Stimulated activated CD4-positive, alpha-beta T cell treated with anti-CD3 and anti-CD28 coated beads, Interleukin-2, amount 100 ng/mL, for 4 hours (primary cell): ENCODE measurements around the gene OR5L1.

ENCODE experiments used
- DNase-seq: peaks from one replicate; pipeline ENCODE4 v3.0.0-alpha.2; 2020; ENCODE audit warnings: low read depth

Gene OR5L1

DNA sequence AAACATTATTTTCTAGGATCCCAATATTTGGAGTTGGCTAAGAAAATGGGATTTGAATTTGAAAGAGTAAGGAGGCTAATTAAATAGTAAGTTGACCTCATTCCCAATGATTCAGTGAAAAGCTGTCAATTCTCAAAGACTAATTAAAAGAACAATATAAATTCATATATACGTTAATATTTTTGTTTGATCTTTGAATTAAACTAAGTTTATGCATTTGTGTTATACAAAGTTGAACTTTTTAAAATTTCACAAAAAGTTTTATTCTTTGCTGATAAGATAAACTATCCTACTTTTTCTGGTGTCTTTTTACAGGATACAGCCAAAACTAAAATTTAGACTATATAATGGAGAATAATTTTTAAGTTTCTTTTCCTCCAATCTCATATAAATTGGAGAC is at the start of gene OR5L1:
Gene OR5L1, plus strand, starts transcription at position 301 of the 400 bp plus-strand sequence. CDS start 100 bp downstream, outside the sequence.
- DNase-seq: no peak

DNA sequence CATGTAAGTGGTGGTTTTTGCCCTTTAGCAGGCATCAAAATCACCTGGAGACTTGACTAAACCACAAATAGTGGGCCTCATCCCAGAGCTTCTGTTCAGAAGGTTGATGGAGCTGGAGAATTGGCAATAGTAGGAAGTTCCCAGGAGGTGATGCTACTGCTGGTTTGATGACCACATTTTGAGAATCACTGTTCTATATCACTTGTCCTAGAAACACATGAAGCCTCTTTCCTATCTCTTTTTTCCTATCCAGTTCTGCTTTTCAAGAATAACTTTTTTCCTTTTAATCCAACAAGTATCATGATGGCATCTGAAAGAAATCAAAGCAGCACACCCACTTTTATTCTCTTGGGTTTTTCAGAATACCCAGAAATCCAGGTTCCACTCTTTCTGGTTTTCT is 38.0 kb upstream of the OR5L1 start, which contains the start of gene OR5D13:
Gene OR5D13, plus strand, starts transcription at position 301 of the 400 bp plus-strand sequence. Its CDS starts 0 bp downstream, at position 301.
- DNase-seq: no peak

DNA sequence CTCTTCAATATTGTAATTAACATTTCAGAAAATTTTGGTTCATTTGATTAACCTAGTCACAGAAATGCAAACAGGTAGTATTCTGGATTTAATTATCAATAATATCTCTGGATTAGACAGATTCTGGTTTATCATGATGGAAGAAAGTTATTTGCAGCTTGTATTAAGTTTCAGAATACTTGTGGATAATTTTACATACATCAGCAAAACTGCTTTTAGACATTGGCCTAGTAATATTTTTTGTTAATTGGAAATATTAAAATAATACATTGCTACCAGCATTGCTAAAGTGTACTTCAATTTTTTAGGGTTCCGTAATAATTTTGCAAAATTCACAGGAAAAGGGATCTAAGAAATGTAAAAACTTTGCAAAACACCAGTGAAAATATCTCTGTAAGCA is 19.6 kb upstream of the OR5L1 start:
- no peak for DNase-seq

DNA sequence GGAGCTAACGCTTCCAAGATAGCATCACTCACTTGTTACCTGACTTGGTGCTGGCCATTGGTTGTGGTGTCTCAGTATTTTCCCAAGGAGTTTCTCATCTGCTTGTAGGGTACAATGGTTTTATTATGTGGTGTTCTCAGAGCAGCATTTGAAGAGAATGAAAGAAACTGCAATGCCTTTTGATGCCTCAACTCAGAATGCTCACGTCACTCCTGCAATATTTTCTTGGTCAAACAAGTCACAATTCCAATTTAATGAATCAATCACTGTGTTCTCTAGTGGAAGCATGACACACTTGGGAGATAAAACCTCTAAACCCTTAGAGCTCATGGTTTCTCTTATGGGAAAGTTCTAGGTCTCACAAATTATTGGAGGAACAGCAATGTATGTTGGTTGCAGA is 17.8 kb upstream of the OR5L1 start:
- no peak for DNase-seq

DNA sequence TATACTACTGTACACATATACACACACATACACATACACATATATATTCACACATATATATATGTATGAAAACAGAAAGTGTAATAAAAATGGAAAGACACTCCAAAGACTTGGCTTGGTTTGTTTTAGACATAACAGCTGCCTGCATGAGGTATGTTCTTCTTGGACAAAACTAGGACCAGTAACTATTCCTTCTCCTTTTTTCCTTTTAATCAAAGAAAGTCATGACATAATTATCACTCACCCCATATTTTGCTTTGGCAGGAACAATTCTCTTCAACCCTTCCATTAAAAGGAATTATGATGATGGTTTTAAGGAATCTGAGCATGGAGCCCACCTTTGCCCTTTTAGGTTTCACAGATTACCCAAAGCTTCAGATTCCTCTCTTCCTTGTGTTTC is 15.9 kb upstream of the OR5L1 start, which contains the start of gene OR5D14:
Gene OR5D14, plus strand, starts transcription at position 301 of the 400 bp plus-strand sequence. Its CDS starts 0 bp downstream, at position 301.
- no peak for DNase-seq

DNA sequence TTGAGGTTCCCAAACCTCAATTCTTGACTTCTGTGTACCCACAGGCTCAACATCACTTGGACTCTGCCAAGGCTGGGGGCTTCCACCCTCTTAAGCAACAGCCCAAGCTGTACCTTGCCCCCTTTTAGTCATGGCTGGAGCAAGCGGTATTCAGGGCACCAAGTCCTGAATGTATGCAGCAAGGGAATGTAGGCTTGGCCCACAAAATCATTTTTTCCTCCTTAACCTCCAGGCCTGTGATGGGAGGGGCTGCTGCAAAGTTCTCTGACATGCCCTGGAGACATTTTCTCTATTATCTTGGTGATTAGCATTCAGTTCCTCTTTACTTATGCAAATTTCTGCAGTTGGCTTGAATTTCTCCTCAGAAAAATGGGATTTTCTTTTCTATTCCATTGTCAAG is 4.9 kb upstream of the OR5L1 start:
- no peak for DNase-seq

DNA sequence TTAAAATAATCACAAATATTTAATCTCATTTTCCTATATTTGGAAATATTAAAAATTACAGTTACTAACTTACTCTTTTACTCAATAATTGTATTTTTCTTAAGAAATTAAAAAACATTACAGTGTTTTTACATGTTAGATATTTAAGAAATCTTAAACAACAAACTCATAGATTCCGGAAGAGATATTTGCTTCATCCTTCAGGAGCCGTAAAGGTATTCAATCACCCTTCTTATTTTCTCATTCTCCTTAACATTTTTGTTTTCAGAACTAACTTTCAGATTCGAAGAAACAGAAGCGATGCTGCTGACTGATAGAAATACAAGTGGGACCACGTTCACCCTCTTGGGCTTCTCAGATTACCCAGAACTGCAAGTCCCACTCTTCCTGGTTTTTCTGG is 8.2 kb downstream of the OR5L1 start, which contains the start of gene OR5D18:
Gene OR5D18, plus strand, starts transcription at position 301 of the 400 bp plus-strand sequence. Its CDS starts 0 bp downstream, at position 301.
- DNase-seq: no peak

DNA sequence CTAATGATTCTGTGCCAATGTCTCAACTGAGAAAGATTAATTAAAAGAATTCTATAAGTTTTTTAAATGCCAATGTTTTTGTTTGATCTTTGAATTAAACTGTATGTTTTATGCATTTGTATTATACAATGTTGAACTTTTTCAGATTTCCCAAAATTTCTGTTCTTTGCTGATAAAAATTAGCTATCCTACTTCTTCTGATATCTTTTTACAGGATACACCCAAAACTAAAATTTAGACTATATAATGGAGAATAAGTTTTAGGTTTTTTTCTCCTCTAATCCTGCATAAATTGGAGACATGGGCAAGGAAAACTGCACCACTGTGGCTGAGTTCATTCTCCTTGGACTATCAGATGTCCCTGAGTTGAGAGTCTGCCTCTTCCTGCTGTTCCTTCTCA is 15.8 kb downstream of the OR5L1 start, which contains the start of gene OR5L2:
Gene OR5L2, plus strand, starts transcription at position 301 of the 400 bp plus-strand sequence. Its CDS starts 0 bp downstream, at position 301.
- no peak for DNase-seq

DNA sequence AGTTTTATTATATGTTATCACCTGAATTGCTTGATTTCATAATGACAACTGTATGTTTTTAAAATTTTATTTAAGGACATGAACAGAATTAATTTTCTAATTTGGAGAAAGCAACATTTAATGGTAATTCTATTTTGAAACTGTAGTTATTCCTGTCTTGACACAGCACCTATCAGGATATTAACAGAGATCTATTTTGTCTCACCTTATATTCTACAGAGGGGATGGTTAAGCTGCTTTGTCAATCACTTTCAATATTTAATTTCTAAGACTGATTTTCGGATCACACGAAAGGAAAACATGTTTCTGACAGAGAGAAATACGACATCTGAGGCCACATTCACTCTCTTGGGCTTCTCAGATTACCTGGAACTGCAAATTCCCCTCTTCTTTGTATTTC is 27.3 kb downstream of the OR5L1 start, which contains the start of gene OR5D16:
Gene OR5D16, plus strand, starts transcription at position 301 of the 400 bp plus-strand sequence. Its CDS starts 0 bp downstream, at position 301.
- no peak for DNase-seq

DNA sequence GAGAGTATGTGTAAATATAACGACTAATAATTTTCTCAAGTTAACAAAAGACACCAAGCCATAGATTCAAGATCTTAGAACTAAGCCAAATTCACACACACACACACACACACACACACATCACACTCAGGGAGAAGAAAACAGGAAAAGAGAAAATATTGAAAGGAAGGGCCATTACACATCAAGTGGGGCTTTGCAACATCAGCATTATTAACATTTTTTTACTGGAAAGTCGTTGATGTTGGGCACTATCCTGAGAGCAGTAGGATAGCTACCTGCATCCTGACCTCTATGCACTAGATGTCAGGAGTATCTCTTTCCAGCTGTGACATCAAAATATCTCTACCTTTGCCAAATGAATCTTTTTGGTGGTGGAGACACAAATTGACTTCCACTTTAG is 36.3 kb downstream of the OR5L1 start:
- DNase-seq: no peak

DNA sequence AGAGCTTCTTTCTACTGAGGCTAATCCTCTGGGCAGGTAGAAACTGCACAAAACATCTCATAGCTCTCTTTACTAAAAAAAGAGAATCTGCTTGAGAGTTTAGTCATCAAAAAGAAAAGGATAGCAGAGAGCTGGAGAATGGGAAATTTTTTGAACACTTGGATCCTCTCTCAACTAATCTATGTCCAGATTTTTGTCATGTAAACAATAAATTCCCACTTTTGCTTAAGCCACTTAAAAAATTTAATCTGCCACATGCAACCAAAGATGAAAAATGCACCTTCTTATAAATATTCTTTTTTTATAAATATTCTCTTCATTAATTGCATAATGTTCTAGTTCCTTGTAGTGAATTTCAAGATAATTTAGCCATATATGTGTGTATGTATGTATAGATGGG is 37.9 kb downstream of the OR5L1 start:
- no peak for DNase-seq

DNA sequence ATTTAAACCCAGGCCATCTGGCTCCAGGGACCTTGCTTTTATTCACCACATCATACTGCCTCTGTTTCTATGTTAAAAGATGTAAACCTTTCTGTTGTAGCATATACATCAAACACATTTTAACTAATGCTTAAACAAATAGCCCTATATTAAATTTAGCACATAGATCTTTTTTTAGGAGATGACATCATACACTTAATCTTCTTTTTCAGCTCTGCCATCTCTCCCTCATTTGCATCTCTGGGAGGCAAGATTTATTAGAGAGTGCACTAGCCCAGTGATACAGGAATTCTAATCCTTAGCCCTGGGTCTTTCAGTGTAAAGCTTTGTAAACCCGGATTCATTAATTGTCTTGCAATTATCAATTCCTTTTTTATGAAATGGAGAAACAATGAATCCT is 41.0 kb downstream of the OR5L1 start:
- no peak for DNase-seq

DNA sequence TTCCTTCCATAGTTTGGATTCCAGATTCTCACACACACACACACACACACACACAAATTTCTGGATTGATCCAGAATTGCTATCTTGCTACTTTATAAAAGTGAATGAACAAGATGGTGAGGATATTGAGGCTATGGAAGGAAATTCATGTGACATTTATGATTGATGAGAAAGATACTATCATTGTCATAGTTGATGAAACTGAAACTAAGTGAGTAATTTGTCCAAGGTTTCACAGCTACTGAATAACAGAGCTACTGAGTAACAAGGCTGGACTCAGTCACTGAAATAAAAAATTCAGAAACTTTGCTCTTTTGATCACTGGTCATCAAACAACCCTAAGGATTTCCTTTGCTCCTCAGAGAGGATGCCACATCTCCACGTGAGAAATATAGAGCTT is 43.5 kb downstream of the OR5L1 start:
- DNase-seq: no peak
